ENCODE data around the gene CLASP1.
A peak's percentile ranks its signal among the peaks of the same experiment; 100 is the strongest.
"Not testable (repeated sequence)": the region's sequence is repeated elsewhere in the genome, so short reads cannot be mapped to it uniquely, and the experiment has no call there.

CLASP1 gene

DNA sequence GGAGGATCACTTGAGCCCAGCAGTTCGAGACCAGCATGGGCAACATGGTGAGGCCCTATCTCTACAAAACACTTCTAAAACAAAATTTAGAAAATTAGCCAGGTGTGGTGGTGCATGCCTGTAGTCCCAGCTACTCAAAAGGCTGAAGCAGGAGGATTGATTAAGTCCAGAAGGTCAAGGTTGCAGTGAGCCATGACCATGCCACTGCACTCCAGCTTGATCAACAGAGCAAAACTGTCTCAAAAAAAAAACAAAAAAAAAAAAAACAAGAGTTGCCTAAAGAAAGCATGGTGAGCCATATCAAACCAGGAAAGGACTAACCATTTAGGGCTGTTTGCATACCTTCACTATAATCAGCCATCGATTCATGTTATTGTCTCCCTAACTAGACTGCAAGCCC is 4.5 kb downstream of the CLASP1 start:
- Mint-ChIP-seq H3K4me3 (no peak overlapping the region), H3K4me1 (ENCODE audit: low read depth) (peaks cover 57% of the 10 kb centered on the region), H3K36me3 (no peaks in the 10 kb centered on the region), H3K9me3 (ENCODE audit: low read depth) (no peaks in the 10 kb centered on the region), H3K27me3 (no peaks in the 10 kb centered on the region), H3K27ac (no peak overlapping the region)

DNA sequence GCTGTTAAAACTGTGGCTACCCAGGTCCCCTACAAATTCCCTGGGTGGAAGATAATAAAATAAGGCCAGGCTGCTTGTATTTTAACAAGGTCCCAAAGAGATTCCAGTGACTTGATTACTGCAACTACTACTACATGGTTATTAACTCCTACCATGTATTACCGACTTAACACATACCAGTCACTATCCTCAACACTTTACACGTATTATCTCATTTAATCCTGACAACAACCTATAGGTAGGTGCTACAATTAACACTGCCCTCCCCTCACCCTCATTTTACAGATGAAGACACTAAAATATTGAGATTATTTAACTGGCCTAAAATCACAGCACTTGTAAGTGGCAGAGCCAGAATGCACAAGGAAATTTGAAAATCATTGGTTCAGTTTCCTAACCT is 5.4 kb downstream of the CLASP1 start:
- Mint-ChIP-seq H3K36me3 (peaks cover 3% of the 10 kb centered on the region), H3K27me3 (no peaks in the 10 kb centered on the region), H3K4me3 (no peak overlapping the region), H3K27ac (no peak overlapping the region), H3K9me3 (ENCODE audit: low read depth) (no peaks in the 10 kb centered on the region), H3K4me1 (ENCODE audit: low read depth) (peaks cover 55% of the 10 kb centered on the region)

DNA sequence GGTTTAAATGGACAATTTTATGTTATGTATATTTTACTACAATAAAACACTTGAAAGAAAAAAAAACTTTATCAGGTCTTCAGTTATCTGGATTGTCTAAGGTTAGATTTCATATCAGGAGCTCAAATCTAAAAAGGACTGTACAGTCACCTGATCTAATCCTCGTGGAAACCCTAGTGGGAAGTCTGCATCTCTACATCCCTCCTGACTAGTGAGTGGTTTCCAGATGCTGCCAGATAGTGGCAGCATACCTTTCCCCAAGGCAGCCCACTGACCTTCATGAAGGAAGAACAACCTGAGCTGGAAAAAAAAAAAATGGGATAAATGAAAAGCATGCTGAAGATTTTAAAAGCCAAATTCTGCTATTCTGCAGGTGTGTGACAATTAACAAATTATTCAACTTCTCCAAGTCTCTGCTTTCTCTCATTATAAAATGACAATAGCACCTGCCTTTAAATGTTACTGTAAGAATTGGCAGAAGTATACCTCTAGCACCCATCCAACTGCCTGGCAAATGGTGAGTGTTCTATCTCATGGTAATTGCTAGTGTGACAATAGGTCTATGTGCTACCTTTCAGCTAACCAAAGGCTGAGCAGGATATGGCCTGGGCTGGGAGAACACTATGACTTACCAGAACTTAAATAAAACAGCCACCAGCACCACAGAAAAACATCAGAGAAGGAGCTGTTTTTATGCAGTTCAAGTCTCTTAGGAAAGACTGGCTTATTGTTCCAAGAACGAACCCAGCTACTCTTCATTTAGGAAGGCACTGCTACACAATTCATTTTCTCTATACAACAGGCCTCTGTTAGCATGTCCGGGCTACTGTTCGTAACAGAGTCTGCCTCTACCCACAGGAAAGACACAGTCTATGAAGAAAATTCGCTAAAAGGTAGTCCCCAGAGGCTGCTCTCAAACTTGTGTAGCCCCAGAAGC is 8.6 kb downstream of the CLASP1 start:
- H3K4me3 Mint-ChIP-seq = no peak overlapping the region
- H3K27ac Mint-ChIP-seq = peak overlapping the region; percentile 62
- H3K36me3 Mint-ChIP-seq = peaks cover 14% of the 10 kb centered on the region
- H3K9me3 Mint-ChIP-seq (ENCODE audit: low read depth) = peaks cover 3% of the 10 kb centered on the region
- H3K27me3 Mint-ChIP-seq = no peaks in the 10 kb centered on the region
- peaks cover 46% of the 10 kb centered on the region for H3K4me1 Mint-ChIP-seq (ENCODE audit: low read depth)

DNA sequence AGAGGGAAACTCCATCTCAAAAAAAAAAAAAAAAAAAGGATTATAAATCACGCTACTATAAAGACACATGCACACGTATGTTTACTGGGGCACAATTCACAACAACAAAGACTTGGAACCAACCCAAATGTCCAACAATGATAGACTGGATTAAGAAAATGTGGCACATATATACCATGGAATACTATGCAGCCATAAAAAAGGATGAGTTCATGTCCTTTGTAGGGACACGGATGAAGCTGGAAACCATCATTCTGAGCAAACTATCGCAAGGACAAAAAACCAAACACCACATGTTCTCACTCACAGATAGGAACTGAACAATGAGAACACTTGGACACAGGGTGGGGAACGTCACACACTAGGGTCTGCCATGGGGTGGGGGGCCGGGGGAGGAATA is 9.4 kb downstream of the CLASP1 start:
- not testable (repeated sequence) for H3K4me3 Mint-ChIP-seq; H3K27me3 Mint-ChIP-seq; H3K27ac Mint-ChIP-seq; H3K9me3 Mint-ChIP-seq (ENCODE audit: low read depth)
- H3K36me3 Mint-ChIP-seq = peaks cover 14% of the 10 kb centered on the region
- peaks cover 44% of the 10 kb centered on the region for H3K4me1 Mint-ChIP-seq (ENCODE audit: low read depth)

DNA sequence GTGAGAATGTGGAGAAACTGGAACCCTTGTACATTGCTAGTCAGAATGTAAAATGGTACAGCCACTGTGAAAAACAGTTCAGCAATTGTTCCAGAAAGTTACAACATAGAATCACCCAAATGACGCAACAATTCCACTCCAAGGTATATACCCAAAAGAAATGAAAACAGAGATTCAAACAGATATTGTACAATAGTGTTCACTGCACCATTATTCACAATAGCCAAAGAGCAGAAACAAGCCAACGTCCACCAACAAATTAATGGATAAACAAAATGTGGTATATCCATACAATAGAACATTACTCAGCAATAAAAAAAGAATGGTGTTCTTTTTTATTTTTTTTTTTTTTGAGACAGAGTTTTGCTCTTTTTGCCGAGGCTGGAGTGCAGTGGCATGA is 10.9 kb downstream of the CLASP1 start:
- no peak overlapping the region for H3K4me3 Mint-ChIP-seq
- H3K4me1 Mint-ChIP-seq (ENCODE audit: low read depth) = peaks cover 48% of the 10 kb centered on the region
- H3K36me3 Mint-ChIP-seq = peaks cover 14% of the 10 kb centered on the region
- peaks cover 3% of the 10 kb centered on the region for H3K9me3 Mint-ChIP-seq (ENCODE audit: low read depth)
- no peaks in the 10 kb centered on the region for H3K27me3 Mint-ChIP-seq
- H3K27ac Mint-ChIP-seq = no peak overlapping the region

DNA sequence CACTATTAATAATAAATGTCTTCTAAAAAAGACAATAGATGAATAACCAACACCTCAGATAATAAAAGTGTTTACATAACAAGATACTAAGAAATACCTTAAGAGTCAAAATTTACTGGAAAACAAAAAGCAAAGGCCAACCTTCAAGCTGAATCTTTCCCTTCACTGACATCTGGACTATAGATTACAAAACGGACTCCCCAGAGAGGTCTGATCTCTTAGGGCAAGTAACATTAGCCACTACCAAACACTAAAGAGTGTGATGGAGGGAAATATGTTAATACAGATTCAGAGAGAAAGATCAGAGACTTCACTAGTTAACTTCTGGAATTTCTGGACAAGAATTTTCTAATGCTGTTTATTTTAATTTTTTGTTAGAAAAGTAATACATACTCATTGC is 13.9 kb downstream of the CLASP1 start:
- peaks cover 32% of the 10 kb centered on the region for H3K4me1 Mint-ChIP-seq (ENCODE audit: low read depth)
- H3K9me3 Mint-ChIP-seq (ENCODE audit: low read depth) = peaks cover 3% of the 10 kb centered on the region
- H3K36me3 Mint-ChIP-seq = peaks cover 14% of the 10 kb centered on the region
- no peaks in the 10 kb centered on the region for H3K27me3 Mint-ChIP-seq
- H3K27ac Mint-ChIP-seq = peak overlapping the region; percentile 83
- no peak overlapping the region for H3K4me3 Mint-ChIP-seq

DNA sequence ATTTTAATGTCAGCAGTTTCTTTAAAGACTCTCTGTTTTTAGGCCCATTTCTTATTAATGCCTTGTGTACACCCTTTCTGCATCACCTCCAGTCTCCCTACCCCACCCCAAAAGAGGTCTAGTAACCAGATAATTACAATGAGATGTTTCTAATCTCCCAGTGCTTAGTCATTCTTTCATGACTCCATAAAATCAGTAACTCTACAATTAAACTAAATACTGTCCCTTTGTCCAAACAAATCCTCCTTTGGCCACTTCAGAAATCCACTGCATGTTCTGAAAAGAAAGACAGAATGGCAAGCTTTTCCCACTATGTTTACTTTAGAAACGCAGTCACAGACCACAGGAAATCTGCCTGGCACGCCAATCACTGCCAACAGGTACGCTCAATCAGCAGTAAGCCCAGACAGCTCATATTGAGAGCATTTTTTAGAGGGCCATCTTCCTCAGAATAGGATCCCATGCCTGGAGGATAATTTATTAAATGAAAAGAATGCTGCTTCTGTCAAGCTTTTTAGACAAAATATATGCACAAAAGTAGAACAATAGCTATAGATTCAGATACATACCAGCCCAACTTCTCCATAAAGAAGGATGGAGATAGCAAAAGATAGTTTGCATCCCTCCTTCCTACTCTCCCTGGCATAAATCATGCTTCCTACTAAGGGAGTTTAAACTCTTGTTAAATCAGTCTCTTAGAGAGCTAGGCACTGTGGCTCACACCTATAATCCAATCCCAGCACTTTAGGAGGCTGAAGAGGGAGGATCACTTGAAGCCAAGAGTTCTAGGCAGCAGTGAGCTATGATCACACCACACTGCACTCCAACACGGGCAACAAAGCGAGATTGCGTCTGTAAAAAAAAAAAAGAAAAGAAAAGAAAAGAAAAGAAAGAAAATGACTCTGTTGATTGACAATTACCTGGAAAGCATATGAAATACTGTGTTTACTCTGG is 14.6 kb downstream of the CLASP1 start:
- Mint-ChIP-seq H3K4me3 (peak overlapping the region; percentile 60), H3K27ac (peak overlapping the region; percentile 83)

DNA sequence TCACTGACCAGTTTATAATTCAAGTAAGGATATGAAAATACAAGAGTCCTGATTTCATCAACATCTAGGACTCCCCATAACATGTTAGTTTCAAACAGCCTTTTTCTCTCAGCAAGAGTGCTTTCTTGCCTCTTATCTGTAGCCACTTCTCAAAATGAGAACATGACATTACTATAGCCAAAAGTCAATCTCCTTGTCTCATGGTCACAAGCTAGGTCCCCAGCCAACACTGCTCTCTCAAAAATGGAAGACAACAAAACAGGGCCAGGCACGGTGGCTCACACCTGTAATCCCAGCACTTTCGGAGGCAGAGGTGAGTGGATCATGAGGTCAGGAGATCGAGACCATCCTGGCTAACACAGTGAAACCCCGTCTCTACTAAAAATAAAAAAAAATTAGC is 15.8 kb downstream of the CLASP1 start:
- no peaks in the 10 kb centered on the region for H3K27me3 Mint-ChIP-seq
- H3K9me3 Mint-ChIP-seq (ENCODE audit: low read depth) = peaks cover 3% of the 10 kb centered on the region
- peaks cover 12% of the 10 kb centered on the region for H3K36me3 Mint-ChIP-seq
- H3K4me1 Mint-ChIP-seq (ENCODE audit: low read depth) = peaks cover 37% of the 10 kb centered on the region
- H3K27ac Mint-ChIP-seq = peak overlapping the region; percentile 75
- H3K4me3 Mint-ChIP-seq = no peak overlapping the region

More for the DNA sequence above, 14.6 kb downstream of the CLASP1 start:
- no peaks in the 10 kb centered on the region for H3K27me3 Mint-ChIP-seq
- peaks cover 3% of the 10 kb centered on the region for H3K9me3 Mint-ChIP-seq (ENCODE audit: low read depth)
- H3K4me1 Mint-ChIP-seq (ENCODE audit: low read depth) = peaks cover 33% of the 10 kb centered on the region
- H3K36me3 Mint-ChIP-seq = peaks cover 14% of the 10 kb centered on the region

DNA sequence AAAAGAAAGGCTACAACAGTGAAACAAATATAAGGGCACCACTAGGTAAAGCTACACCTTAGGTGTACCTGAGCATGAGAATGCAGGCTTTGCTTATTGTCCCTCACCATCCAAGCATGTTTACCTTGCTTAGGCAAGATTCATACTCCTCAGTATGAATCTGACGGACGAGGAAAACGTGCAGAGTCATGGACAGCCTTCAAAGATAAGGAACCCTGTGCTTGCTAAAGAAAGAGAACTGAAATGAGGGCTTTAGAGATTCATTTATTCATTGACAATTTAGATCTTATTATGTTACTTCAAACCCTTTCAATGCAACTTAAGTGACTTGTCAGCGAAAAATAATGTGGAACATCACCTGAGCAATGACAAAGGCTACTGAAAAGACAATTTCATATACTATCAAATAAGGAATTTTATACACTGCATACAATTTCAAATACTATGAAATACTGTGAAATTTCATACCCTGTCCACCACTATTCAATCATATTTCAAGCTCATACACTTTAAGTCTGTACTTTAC is 21.7 kb downstream of the CLASP1 start:
- no peaks in the 10 kb centered on the region for H3K27me3 Mint-ChIP-seq
- H3K27ac Mint-ChIP-seq = no peak overlapping the region
- H3K4me1 Mint-ChIP-seq (ENCODE audit: low read depth) = peaks cover 27% of the 10 kb centered on the region
- H3K9me3 Mint-ChIP-seq (ENCODE audit: low read depth) = no peaks in the 10 kb centered on the region
- peaks cover 9% of the 10 kb centered on the region for H3K36me3 Mint-ChIP-seq
- H3K4me3 Mint-ChIP-seq = no peak overlapping the region

DNA sequence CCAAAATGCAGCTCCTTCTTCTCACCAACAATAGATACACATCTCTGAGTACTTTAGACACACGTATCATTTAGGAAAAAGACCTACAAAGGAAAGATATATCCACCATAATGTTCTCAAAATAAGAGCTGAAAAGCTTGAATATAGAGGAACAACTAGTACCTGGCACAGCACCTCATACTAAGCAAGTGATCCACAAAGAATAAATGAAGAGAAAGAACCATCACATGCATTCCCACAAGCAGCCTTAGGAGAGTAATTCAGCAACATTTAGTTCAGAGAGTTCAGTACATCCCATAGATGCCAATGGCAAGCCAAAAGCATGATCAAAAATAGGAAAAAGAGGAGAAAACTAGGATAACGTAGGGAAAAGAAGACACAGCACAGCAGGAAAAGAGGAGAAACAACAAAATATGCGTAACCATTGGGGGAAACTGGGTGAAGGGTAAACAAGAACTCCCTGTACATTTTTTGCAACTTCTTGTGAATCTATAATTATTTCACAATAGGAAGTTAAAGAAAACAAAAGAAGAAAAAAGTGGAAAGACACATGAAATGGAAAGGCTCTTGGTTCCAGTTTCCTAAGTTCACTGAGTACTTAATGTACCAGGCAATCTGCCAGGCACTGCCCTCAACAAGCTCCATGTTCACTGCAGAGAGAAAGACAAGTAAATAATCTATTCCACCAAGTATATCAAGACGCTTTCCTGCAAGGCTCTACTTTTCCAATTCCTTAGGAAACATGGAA is 22.3 kb downstream of the CLASP1 start:
- H3K4me1 Mint-ChIP-seq (ENCODE audit: low read depth) = peaks cover 28% of the 10 kb centered on the region
- H3K36me3 Mint-ChIP-seq = peaks cover 9% of the 10 kb centered on the region
- H3K27me3 Mint-ChIP-seq = no peaks in the 10 kb centered on the region
- no peaks in the 10 kb centered on the region for H3K9me3 Mint-ChIP-seq (ENCODE audit: low read depth)
- no peak overlapping the region for H3K27ac Mint-ChIP-seq
- no peak overlapping the region for H3K4me3 Mint-ChIP-seq

DNA sequence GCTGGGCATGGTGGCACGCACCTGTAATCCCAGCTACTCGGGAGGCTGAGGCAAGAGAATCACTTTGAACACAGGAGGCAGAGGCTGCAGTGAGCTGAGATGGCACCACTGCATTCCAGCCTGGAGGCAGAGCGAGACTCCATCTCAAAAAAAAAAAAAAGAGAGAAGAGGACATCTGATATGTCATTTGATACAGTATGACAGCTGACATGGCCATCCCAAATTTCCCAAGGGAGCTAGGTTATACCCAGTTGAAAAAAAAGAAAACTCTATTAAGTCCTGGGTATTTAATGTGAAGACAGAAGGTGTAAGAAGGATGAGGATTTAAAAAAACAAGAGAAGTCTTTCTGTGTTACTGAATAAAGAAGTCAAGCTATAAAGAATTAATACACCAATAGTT is 23.3 kb downstream of the CLASP1 start:
- peaks cover 12% of the 10 kb centered on the region for H3K36me3 Mint-ChIP-seq
- H3K27me3 Mint-ChIP-seq = no peaks in the 10 kb centered on the region
- H3K4me1 Mint-ChIP-seq (ENCODE audit: low read depth) = peaks cover 28% of the 10 kb centered on the region
- H3K9me3 Mint-ChIP-seq (ENCODE audit: low read depth) = no peaks in the 10 kb centered on the region
- no peak overlapping the region for H3K4me3 Mint-ChIP-seq
- no peak overlapping the region for H3K27ac Mint-ChIP-seq

DNA sequence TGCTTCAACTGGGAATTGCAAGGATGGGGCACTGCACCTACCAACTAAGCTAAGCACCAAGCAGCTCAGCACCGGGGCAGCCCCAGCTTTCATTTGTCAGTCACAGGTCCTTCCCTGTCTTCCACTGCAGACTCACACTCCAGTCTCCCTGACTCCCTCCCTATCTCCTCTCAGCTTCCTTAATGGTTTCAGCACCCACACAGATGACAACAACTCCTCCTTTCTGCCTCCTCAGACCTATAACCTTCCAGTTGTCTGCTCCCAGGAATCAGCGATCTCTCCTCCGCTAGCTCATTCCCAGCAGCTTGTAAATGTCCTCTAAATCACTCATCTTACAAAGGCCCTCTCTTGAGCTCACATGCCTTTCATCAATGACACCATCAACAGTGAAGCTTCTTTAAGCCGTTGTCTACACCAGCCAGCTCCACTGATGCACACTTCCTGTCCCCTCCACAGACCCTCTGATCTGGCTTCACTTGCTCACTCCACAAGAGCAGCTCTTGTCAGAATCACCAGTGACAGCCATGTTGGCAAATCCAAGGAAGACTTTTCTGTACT is 32.1 kb downstream of the CLASP1 start:
- H3K27me3 Mint-ChIP-seq = no peaks in the 10 kb centered on the region
- peaks cover 14% of the 10 kb centered on the region for H3K36me3 Mint-ChIP-seq
- H3K27ac Mint-ChIP-seq = no peak overlapping the region
- no peak overlapping the region for H3K4me3 Mint-ChIP-seq
- H3K9me3 Mint-ChIP-seq (ENCODE audit: low read depth) = no peaks in the 10 kb centered on the region
- peaks cover 24% of the 10 kb centered on the region for H3K4me1 Mint-ChIP-seq (ENCODE audit: low read depth)

DNA sequence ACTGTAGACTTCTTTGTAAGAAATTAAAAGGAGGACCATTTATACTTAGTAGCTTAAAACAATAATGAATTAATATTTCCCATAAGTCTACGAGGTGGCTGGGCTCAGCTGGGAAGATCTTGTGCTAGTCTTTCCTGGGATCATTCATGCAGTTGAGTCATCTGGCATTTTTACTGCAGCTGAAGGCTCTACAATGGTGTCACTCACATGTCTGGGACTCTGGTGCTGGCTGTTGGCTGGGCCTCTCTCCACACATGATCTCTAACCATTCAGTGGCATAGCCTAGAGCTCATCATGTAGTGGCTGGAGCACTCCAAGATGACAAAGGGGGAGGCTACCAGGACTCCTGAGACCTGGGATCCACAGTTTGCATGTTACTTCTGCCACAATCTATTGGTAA is 35.5 kb downstream of the CLASP1 start:
- H3K4me3 Mint-ChIP-seq = no peak overlapping the region

DNA sequence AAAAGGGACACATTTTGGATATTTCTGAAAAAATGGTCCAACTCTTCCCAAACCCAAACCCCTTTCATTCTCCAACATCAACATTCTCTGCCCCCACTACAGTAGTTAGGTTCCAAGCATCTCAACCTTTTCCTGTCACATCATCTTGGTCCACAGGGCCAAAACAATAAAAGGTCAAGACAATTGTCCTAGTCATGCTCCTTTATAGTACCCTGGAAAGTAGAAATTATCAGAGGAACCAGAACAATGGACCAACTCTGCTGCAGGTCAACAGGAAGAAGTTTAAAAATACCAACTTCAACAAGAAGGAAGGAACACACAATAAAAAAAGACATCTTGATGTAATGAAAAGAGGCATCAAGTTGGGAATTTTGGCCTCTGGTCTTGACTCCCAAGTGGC is 36.1 kb downstream of the CLASP1 start:
- no peaks in the 10 kb centered on the region for H3K9me3 Mint-ChIP-seq (ENCODE audit: low read depth)
- H3K4me1 Mint-ChIP-seq (ENCODE audit: low read depth) = peaks cover 26% of the 10 kb centered on the region
- H3K27me3 Mint-ChIP-seq = no peaks in the 10 kb centered on the region
- H3K36me3 Mint-ChIP-seq = peaks cover 11% of the 10 kb centered on the region
- H3K4me3 Mint-ChIP-seq = no peak overlapping the region
- no peak overlapping the region for H3K27ac Mint-ChIP-seq

More for the DNA sequence above, 35.5 kb downstream of the CLASP1 start:
- no peak overlapping the region for H3K27ac Mint-ChIP-seq
- H3K4me1 Mint-ChIP-seq (ENCODE audit: low read depth) = peaks cover 23% of the 10 kb centered on the region
- H3K9me3 Mint-ChIP-seq (ENCODE audit: low read depth) = no peaks in the 10 kb centered on the region
- no peaks in the 10 kb centered on the region for H3K27me3 Mint-ChIP-seq
- H3K36me3 Mint-ChIP-seq = peaks cover 11% of the 10 kb centered on the region
